Panc1 (cell line): ENCODE data around the gene NEDD8.

Source experiments
- POLR2AphosphoS5 ChIP-seq: IDR thresholded peaks from 2 replicates; pipeline ENCODE4 v1.6.1; 2012; ENCODE audit warnings: mild to moderate bottlenecking, low read depth, low read length, moderate library complexity
- SIN3A ChIP-seq: IDR thresholded peaks from 2 replicates; pipeline ENCODE4 v1.6.1; 2012; ENCODE audit warnings: low read depth, mild to moderate bottlenecking, low read length, moderate library complexity, borderline replicate concordance; ENCODE audit not compliant: insufficient read depth
- TF ChIP-seq, protein P1 (sequence below): fragments of 450-650 bp; IDR thresholded peaks from 2 replicates; pipeline ENCODE4 v1.5.1; 2017; ENCODE audit warnings: mild to moderate bottlenecking
- TF ChIP-seq, protein P2 (sequence below), 2 experiments: IDR thresholded peaks; 2 replicates each; pipeline ENCODE4 v1.6.1; 2011 to 2012; ENCODE audit warnings: low read depth in 2 of 2, control low read depth in 1 of 2, low read length in 1 of 2, mild to moderate bottlenecking in 1 of 2, moderate library complexity in 1 of 2; ENCODE audit not compliant: insufficient read depth in 1 of 2

DNA sequence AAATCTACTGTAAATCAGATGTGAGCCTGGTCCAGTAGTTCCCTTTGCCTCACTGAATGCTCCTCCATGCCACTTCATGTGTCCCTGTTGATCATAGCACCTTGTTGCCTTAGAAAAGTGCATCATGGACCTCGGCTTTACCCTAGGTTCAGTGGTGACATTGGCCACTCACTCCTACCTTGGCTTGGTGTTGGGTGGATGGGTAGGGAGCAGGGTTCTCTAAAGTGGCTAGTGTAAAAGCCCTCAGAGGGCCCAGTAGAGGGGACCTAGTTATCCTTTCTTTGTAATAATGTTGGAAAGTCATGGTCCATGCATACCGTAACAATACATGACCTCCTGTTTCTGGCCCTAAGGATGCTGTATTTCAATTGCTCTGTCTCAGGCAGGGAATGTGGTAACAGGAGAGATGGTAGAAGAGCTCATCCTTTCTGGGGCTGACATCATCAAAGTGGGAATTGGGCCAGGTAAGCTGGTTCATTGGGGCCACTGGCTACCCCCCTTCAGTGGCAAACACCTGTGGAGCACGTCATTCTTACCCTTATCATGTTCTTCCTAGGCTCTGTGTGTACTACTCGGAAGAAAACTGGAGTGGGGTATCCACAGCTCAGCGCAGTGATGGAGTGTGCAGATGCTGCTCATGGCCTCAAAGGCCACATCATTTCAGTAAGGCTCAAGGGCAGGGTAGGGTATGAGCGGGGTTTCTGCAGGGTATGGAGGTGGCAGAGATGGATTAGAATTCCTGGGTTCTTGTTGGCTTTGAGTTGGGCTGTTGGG, 4.7 kb upstream of the NEDD8 start:
- TF ChIP-seq, protein P1, sequence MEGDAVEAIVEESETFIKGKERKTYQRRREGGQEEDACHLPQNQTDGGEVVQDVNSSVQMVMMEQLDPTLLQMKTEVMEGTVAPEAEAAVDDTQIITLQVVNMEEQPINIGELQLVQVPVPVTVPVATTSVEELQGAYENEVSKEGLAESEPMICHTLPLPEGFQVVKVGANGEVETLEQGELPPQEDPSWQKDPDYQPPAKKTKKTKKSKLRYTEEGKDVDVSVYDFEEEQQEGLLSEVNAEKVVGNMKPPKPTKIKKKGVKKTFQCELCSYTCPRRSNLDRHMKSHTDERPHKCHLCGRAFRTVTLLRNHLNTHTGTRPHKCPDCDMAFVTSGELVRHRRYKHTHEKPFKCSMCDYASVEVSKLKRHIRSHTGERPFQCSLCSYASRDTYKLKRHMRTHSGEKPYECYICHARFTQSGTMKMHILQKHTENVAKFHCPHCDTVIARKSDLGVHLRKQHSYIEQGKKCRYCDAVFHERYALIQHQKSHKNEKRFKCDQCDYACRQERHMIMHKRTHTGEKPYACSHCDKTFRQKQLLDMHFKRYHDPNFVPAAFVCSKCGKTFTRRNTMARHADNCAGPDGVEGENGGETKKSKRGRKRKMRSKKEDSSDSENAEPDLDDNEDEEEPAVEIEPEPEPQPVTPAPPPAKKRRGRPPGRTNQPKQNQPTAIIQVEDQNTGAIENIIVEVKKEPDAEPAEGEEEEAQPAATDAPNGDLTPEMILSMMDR: no peak
- TF ChIP-seq POLR2AphosphoS5: no peak
- TF ChIP-seq, protein P2, sequence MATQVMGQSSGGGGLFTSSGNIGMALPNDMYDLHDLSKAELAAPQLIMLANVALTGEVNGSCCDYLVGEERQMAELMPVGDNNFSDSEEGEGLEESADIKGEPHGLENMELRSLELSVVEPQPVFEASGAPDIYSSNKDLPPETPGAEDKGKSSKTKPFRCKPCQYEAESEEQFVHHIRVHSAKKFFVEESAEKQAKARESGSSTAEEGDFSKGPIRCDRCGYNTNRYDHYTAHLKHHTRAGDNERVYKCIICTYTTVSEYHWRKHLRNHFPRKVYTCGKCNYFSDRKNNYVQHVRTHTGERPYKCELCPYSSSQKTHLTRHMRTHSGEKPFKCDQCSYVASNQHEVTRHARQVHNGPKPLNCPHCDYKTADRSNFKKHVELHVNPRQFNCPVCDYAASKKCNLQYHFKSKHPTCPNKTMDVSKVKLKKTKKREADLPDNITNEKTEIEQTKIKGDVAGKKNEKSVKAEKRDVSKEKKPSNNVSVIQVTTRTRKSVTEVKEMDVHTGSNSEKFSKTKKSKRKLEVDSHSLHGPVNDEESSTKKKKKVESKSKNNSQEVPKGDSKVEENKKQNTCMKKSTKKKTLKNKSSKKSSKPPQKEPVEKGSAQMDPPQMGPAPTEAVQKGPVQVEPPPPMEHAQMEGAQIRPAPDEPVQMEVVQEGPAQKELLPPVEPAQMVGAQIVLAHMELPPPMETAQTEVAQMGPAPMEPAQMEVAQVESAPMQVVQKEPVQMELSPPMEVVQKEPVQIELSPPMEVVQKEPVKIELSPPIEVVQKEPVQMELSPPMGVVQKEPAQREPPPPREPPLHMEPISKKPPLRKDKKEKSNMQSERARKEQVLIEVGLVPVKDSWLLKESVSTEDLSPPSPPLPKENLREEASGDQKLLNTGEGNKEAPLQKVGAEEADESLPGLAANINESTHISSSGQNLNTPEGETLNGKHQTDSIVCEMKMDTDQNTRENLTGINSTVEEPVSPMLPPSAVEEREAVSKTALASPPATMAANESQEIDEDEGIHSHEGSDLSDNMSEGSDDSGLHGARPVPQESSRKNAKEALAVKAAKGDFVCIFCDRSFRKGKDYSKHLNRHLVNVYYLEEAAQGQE (IDR thresholded peaks at IDR 0.05; ENCODE audit: insufficient read depth in 1 of 2, low read depth in 2 of 2, low read length in 1 of 2): no peak
- no peak for TF ChIP-seq SIN3A
